B cell (primary cell): Measurements from ENCODE around the gene OSM. TPM values are rescaled to one million over a fixed set of nuclear protein-coding genes. Genes with fewer than 3 reads are reported as not detected.

Source experiments
- ATAC-seq: fragments of 200-7000 bp; cut with Tn5 transposase; one replicate; pipeline ENCODE4 v1.10.0; 2021; ENCODE audit warnings: low read depth, mild to moderate bottlenecking, moderate number of reproducible peaks, moderate library complexity
- CTCF ChIA-PET: fragments of 350-600 bp; sonication (Branson Sonifier 250); formaldehyde crosslinking; loops from one replicate; lab custom pipeline; 2021; ENCODE audit warnings: antibody characterized with exemption, inconsistent platforms; lab: Charles Lee
- POLR2A ChIA-PET: fragments of 350-600 bp; sonication (Branson Sonifier 250); formaldehyde crosslinking; loops from one replicate; lab custom pipeline; 2021; ENCODE audit warnings: antibody characterized with exemption; lab: Charles Lee
- DNase-seq: peaks from one replicate; pipeline ENCODE4 v3.0.0; 2013
- H2AFZ ChIP-seq: 2 replicates; pipeline ENCODE4 v1.6.1; 2012; ENCODE audit warnings: mild to moderate bottlenecking, low read depth, low read length; ENCODE audit not compliant: insufficient read depth, poor library complexity, severe bottlenecking
- H3K27ac ChIP-seq, 2 donors: 1 replicate in 1 of 2; 2 replicates in 1 of 2; pipeline ENCODE4 v1.5.1; 2012 to 2013; ENCODE audit warnings: low read length in 2 of 2, mild to moderate bottlenecking in 2 of 2, moderate library complexity in 1 of 2
- H3K27me3 ChIP-seq, 4 experiments: fragments of 200-600 bp in 1 of 4; sonication (generic) in 1 of 4; replicated peaks in 1 of 4; 1 replicate in 2 of 4; 2 replicates in 2 of 4; pipeline versions ENCODE4 v1.6.1 to v1.7.0; 2013 to 2016; ENCODE audit warnings: low read length in 3 of 4, mild to moderate bottlenecking in 2 of 4, mixed read lengths in 1 of 4, moderate library complexity in 1 of 4; ENCODE audit not compliant: insufficient read depth in 4 of 4, control insufficient read depth in 3 of 4; ENCODE audit errors: control extremely low read depth in 1 of 4
- H3K36me3 ChIP-seq, 2 experiments: replicated peaks in 1 of 2; 1 replicate in 1 of 2; 2 replicates in 1 of 2; pipeline versions ENCODE4 v1.6.1 to v1.7.1; 2013; ENCODE audit warnings: low read length in 1 of 2; ENCODE audit not compliant: insufficient read depth in 2 of 2, control insufficient read depth in 1 of 2; ENCODE audit errors: control extremely low read depth in 1 of 2, extremely low read depth in 1 of 2
- H3K4me1 ChIP-seq, 2 donors: fragments of 200-600 bp in 1 of 2; sonication (generic) in 1 of 2; 1 replicate in 1 of 2; 2 replicates in 1 of 2; pipeline versions ENCODE4 v1.5.1 to v1.6.1; 2013 to 2017; ENCODE audit warnings: low read length in 2 of 2; ENCODE audit not compliant: control insufficient read depth in 2 of 2, insufficient read depth in 2 of 2
- H3K4me2 ChIP-seq: replicated peaks from 2 replicates; pipeline ENCODE3; 2012; ENCODE audit warnings: mild to moderate bottlenecking, low read depth, low read length; ENCODE audit not compliant: poor library complexity, severe bottlenecking
- H3K4me3 ChIP-seq, 5 experiments: fragments of 200-600 bp in 1 of 5; sonication (generic) in 1 of 5; 1 replicate in 3 of 5; 2 replicates in 2 of 5; pipeline versions ENCODE4 v1.5.1 to v1.7.0; 2011 to 2016; ENCODE audit warnings: low read length in 4 of 5, mild to moderate bottlenecking in 4 of 5, low read depth in 2 of 5, control low read depth in 1 of 5, moderate library complexity in 1 of 5; ENCODE audit not compliant: insufficient read depth in 1 of 5; ENCODE audit errors: control extremely low read depth in 1 of 5, extremely low read depth in 1 of 5
- H3K79me2 ChIP-seq: fragments of 200-600 bp; sonication (generic); one replicate; pipeline ENCODE4 v1.6.0; 2016; ENCODE audit warnings: low read length; ENCODE audit not compliant: control insufficient read depth, insufficient read depth
- H3K9ac ChIP-seq: fragments of 200-600 bp; sonication (generic); 2 replicates; pipeline ENCODE4 v1.6.1; 2017; ENCODE audit warnings: mild to moderate bottlenecking, low read length, moderate library complexity
- H3K9me3 ChIP-seq, 3 donors: one replicate each; pipeline versions ENCODE4 v1.6.1 to v1.7.1; 2013; ENCODE audit warnings: low read length in 2 of 3; ENCODE audit not compliant: control insufficient read depth in 2 of 3, insufficient read depth in 1 of 3; ENCODE audit errors: control extremely low read depth in 1 of 3
- H4K20me1 ChIP-seq: 2 replicates; pipeline ENCODE4 v1.6.0; 2012; ENCODE audit warnings: mild to moderate bottlenecking, low read length; ENCODE audit not compliant: insufficient read depth, control insufficient read depth, poor library complexity, severe bottlenecking
- H3K27ac Mint-ChIP-seq: one replicate; pipeline ENCODE4 v1.8.0; 2021; ENCODE audit warnings: mixed read lengths
- H3K27me3 Mint-ChIP-seq: one replicate; pipeline ENCODE4 v1.8.0; 2021; ENCODE audit warnings: mixed read lengths
- H3K4me1 Mint-ChIP-seq: one replicate; pipeline ENCODE4 v1.8.0; 2021; ENCODE audit warnings: mixed read lengths
- H3K4me3 Mint-ChIP-seq: one replicate; pipeline ENCODE4 v1.8.0; 2021; ENCODE audit warnings: mixed read lengths
- H3K9me3 Mint-ChIP-seq: one replicate; pipeline ENCODE4 v1.8.0; 2022; ENCODE audit warnings: mixed read lengths; ENCODE audit not compliant: insufficient read depth
- EZH2 ChIP-seq: IDR thresholded peaks from 2 replicates; pipeline ENCODE4 v1.6.1; 2012; ENCODE audit warnings: borderline replicate concordance, low read depth, mild to moderate bottlenecking, moderate library complexity, low read length; ENCODE audit not compliant: insufficient read depth, poor library complexity, severe bottlenecking
- WGBS: methylation state at CpG from one replicate; pipeline ENCODE4 v1.1.5; 2013; ENCODE audit warnings: missing lambda C conversion rate; ENCODE audit not compliant: insufficient coverage; 5-methylcytosine and 5-hydroxymethylcytosine counted together
- intact Hi-C: fragments of 100-400 bp; cut with micrococcal nuclease; formaldehyde crosslinking; loops from one replicate; pipeline ENCODE4 v1.10.0; 2022
- polyA plus RNA-seq: library from polyadenylated mRNA; depleted of rRNA; stranded (reverse); fragments of >200 nt; gene quantifications from 2 replicates; pipeline ENCODE4 v1.2.3, GENCODE V29; 2012
- total RNA-seq, 2 donors: library from RNA; stranded (reverse); fragments of 120-200 nt in 1 of 2; gene quantifications; 1 replicate in 1 of 2; 2 replicates in 1 of 2; pipeline versions ENCODE4 v1.2.3 to v1.2.4, GENCODE V29; 2013 to 2022
- TF ChIP-seq, protein P1 (sequence below): fragments of 200-600 bp; IDR thresholded peaks from one replicate; pipeline ENCODE4 v1.8.0; 2022; ENCODE audit warnings: antibody characterized with exemption, mild to moderate bottlenecking

OSM gene
- total and polyA plus RNA-seq, 2 donors (not counting 1 experiment from before 2014, with no cell fraction given), result 1.8 to 12.5 TPM

DNA sequence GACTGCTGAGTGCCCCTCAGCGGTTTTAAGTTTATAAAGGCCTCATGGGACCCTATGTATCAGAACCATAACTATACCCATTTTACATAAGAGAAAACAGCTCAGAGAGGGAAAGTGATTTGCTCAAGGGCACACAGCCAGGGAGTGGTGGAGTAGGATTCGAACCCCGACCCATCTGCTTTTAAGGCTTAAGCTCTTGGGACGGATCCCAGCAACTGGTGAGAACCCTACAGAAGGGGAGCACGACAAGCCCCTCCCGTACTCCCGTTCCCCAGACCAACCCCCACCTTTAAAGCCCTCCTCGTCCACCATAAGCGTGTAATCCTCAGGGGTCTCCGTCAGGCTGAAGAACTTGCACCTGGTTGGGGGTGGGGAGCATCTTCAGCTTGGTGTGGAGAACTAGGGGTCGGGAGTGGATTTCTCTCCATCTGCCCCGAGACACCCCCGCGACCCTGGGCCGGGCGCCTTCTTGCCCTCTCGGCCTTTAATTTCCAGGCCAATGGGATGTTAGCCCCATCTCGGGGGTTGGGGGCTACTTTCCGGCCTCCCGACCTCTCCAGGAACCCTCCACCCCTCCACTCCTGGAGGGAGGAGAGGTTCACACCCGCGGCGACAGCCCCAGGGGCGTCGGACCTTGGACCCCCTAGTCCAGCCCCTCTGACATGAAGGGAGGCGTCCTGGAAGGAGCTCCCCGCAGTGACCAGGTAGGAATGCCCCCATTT is 21.9 kb upstream of the OSM start:
- intact Hi-C loops, result loop anchor here (1.0 to 5.0 kb wide), 4 partner anchors 17 to 304 kb away; partner anchors contain the start of genes PES1 and SF3A1
- H3K27ac ChIP-seq, result peak overlapping the region in 1 of 2 donors; percentile 72
- POLR2A ChIA-PET, result interaction anchor here (0.7 to 5.9 kb wide), 9 partner anchors 16 to 138 kb away, joined by 3 to 64 read pairs (median 16); partner anchors contain the start of genes CCDC157, RNF215, SF3A1 and TBC1D10A

More for the DNA sequence above, 21.9 kb upstream of the OSM start:
- Histone ChIP-seq H3K36me3 (peaks cover 0 to 24% of the 10 kb centered on the region in 2 experiments), H3K9ac (peak overlapping the region; percentile 77), H3K27me3 (no peaks in the 10 kb centered on the region), H3K4me3 (peak overlapping the region; percentile 48 to 83 (median 70)), H3K9me3 (no peaks in the 10 kb centered on the region), H4K20me1 (peaks cover 8% of the 10 kb centered on the region), H3K4me1 (peaks cover 23 to 44% of the 10 kb centered on the region in 2 donors), H2AFZ (peak overlapping the region; percentile 92), H3K4me2 (peak overlapping the region; percentile 98), H3K79me2 (peaks cover 3% of the 10 kb centered on the region)
- 17% methylated on average over 17 of the region's 27 CpGs for WGBS
- DNase-seq (no peak), ATAC-seq (no peak)
- no peak for TF ChIP-seq EZH2
- TF ChIP-seq, protein P1, sequence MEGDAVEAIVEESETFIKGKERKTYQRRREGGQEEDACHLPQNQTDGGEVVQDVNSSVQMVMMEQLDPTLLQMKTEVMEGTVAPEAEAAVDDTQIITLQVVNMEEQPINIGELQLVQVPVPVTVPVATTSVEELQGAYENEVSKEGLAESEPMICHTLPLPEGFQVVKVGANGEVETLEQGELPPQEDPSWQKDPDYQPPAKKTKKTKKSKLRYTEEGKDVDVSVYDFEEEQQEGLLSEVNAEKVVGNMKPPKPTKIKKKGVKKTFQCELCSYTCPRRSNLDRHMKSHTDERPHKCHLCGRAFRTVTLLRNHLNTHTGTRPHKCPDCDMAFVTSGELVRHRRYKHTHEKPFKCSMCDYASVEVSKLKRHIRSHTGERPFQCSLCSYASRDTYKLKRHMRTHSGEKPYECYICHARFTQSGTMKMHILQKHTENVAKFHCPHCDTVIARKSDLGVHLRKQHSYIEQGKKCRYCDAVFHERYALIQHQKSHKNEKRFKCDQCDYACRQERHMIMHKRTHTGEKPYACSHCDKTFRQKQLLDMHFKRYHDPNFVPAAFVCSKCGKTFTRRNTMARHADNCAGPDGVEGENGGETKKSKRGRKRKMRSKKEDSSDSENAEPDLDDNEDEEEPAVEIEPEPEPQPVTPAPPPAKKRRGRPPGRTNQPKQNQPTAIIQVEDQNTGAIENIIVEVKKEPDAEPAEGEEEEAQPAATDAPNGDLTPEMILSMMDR, result no peak
- Mint-ChIP-seq H3K27me3 (no peaks in the 10 kb centered on the region), H3K27ac (peak overlapping the region; percentile 64), H3K9me3 (no peaks in the 10 kb centered on the region), H3K4me3 (peak overlapping the region; percentile 93), H3K4me1 (peaks cover 38% of the 10 kb centered on the region)
- CTCF ChIA-PET, result interaction anchor here (0.6 to 13.2 kb wide), 36 partner anchors 8 to 868 kb away, joined by 3 to 510 read pairs (median 6); partner anchors contain the start of genes CCDC157, MTFP1, RNF215 and SEC14L2
